Activated CD8-positive, alpha-beta memory T cell treated with anti-CD3 and anti-CD28 coated beads, Interleukin-2, amount 50 U/mL, for 4 hours (primary cell): ENCODE measurements around the gene ADPGK.
"Not testable (repeated sequence)": the region's sequence is repeated elsewhere in the genome, so short reads cannot be mapped to it uniquely, and the experiment has no call there.

Experiments
- DNase-seq: peaks from one replicate; pipeline ENCODE4 v3.0.0-alpha.2; 2020

ADPGK gene

DNA sequence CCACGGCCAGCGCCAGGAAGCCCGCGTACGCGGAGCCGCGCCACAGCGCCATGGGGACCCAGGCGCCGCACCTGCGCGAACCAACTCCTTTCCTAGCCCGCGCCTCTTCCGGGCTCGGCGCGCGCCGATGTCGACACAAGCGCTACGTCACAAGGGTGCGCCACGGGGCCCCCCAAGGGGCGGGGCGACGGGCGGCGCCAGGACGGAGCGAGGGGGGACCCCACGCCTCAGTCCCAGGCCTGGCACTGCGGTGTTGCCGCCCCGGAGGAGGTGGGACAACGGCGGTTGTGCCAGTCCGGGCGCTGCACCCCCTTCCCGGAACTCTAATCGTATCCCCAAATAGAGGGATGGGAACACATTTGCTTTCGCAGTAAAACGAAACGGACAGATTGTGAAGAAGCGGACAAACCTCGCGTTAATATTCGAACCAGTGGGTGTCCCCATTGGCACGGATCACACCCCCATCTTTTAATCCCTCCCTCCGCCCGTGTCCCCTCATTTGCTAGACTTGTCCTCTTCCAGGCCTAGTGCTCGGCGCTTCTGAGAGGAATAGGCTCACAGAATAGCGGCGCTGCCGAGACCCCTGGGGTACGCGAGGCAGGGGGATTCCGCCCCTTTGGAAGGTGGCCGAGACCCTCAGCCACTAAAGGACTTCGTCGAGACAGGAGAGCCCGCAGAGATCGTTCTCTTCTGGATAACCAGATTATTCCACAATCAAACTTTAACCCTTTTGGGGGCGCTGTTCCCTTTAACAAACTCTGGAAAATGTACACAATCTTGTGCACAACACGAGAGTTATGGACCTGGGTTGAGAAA is at the start of gene ADPGK:
TSS of gene ADPGK (minus strand) at position 119 of the 816 bp plus-strand sequence. CDS start at position 52, 67 bp downstream.
- DNase-seq: peak; percentile 94

DNA sequence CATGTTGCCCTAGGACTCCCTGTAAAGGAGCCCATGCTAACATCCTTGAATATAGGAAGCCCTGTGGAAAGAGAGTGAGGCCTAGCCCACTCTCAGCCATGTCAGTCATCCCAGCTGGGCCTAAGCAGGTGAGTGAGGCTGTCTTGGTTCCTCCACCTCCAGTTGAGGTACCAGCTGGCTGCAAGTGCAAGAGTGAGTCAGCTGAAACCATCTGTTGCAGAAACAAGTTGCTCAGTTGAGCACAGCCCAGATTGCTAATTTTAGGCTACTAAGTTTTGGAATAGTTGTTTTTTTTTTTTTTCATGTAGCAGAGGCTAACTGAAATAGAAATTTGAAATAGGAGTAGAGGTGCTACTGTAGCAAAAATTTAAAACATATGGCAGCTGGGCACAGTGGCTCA is 43.7 kb upstream of the ADPGK start:
- DNase-seq: no peak

DNA sequence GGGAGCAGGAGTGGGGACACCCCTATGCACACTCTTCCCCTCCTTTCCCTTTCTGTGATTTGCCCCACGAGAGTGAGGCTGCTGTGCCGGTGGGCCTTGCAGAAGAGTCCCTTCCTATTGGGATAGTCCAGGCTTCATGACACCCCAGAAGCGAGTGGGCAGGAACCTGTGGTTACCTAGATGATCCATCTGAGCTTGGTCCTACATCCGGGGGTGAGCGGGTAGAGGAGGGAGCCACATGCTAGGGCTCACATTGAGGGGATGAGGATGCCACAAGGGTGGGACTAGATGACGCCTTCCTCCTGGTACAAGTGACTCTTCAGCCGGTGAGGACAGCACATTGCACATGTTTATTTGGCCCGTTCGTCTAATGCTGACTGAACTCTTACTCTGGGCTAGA is 43.1 kb upstream of the ADPGK start:
- DNase-seq: no peak

- no peak for DNase-seq
Observed at GRCh38 chr15:72825829-72826228, 42.3 kb upstream of the ADPGK start.

DNA sequence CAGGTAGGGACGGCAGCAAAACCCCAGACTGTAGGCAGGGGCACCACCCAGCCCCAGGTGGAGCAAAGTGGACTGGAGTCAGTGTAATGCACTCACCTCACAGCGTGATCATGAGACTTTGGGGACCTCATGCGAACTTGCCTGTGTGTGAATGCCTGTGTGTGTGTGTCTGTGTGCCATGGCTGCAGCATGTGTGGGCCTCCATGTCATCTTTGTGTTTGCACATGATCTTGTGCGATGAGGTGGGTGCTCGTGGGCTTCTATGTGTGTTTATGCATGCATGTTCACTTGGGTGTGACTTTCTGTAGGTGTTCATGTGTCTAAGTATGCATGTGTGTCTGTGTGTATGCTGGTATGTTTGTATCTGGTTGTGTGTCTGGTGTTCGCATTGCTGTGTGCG is 41.2 kb upstream of the ADPGK start:
- no peak for DNase-seq

DNA sequence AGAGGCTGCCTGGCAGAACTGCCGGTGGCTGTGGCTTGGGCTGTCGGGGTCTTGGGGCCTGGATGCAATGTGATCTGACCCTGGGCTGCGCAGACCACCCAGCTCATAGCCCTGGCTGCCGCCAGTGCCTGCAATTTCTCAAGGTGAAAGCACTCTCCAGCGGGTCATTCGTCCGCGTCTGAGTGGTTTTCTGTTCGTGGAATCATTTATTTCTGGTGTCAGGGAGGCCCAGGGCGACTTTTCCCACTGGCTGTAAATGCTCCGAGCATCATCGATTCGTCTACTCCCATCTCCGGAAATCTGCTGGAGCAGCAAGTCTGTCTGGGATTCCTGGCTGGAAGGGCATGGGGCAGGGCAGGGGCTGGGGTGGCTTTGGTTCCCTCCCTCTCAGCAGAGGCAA is 40.6 kb upstream of the ADPGK start:
- no peak for DNase-seq

DNA sequence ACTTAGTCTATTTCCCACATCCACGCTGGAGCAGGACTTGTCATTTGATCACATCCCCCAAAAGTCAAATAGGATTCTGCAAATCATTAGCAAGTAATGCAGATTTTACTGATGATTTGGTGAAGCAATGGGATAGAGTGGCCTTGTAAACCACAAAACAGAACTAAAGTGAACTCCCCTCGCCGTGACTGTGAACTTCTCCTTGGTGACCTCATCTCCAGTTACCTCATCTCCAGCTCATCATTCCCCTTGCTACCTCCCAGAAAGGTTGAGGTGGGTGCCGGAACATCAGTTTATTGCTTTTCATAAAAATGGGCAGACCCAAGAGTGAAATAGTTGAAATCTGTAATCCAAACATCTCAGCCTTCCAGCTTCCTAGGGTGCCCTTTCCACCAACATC is 36.7 kb upstream of the ADPGK start:
- no peak for DNase-seq

- no peak for DNase-seq
Observed at GRCh38 chr15:72818632-72819031, 35.1 kb upstream of the ADPGK start.

GRCh38 chr15:72813345-72814004 is 29.9 kb upstream of the ADPGK start:
- DNase-seq: no peak

DNA sequence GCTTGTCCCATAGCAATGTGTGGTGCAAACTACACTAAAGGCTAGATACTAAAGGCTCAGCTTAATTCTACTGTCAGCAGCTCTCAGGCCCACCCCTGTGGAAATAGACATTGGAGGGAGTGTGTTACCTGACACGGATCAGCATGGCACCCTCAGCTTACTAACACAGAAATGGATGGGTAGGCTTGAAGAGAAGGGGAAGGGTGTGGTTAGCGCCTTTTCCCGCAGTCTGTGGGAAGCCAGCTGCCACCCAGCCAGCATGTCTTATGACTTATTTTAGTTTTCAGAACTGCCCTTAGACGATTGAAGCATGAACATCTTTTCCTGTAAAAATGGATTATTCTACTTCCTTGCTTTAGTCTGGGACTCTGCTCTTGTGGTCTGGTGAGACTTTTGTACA is 25.8 kb upstream of the ADPGK start:
- no peak for DNase-seq

- not testable (repeated sequence) for DNase-seq
Observed at GRCh38 chr15:72807346-72807745, 23.8 kb upstream of the ADPGK start.

GRCh38 chr15:72803006-72803405 is 19.4 kb upstream of the ADPGK start:
- no peak for DNase-seq

GRCh38 chr15:72801590-72802325 is 18.2 kb upstream of the ADPGK start:
- DNase-seq: no peak

GRCh38 chr15:72800833-72801481 is 17.4 kb upstream of the ADPGK start:
- DNase-seq: no peak

- DNase-seq: no peak
Observed at GRCh38 chr15:72797834-72798233, 14.3 kb upstream of the ADPGK start.

DNA sequence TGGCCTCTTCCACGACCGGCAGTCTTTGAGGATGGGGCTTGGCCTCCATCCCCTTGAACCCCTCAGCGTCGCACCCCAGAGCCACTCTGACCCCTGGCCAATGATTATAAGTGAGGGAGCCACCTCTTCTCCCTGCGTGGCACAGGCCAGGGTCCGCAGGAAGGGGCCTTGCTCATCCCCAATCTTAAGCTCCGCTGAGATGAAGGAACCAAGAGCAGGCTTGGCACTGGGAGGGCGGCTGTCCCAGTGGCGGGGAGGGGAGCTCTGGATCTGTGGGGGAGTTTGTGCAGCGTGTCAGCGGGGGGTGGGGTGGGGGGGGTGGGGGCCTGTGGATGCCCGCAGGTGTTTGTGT is 13.8 kb upstream of the ADPGK start:
- no peak for DNase-seq

GRCh38 chr15:72796515-72797337 is 13.2 kb upstream of the ADPGK start:
- peak; percentile 46 for DNase-seq

GRCh38 chr15:72796210-72796514 is 12.6 kb upstream of the ADPGK start:
- no peak for DNase-seq

GRCh38 chr15:72793766-72794660 is 10.5 kb upstream of the ADPGK start:
- DNase-seq: no peak

- no peak for DNase-seq
Observed at GRCh38 chr15:72792431-72792830, 8.9 kb upstream of the ADPGK start.

GRCh38 chr15:72790302-72790910 is 6.8 kb upstream of the ADPGK start:
- no peak for DNase-seq
